SK-N-SH treated with all-trans-retinoic acid at 6 μM for 48 hours (cell line): ENCODE measurements around the gene CHML.

Experiments used
- OSR1 ChIP-seq: fragments of 250-450 bp; sonication (Bioruptor Pico); IDR thresholded peaks from 2 replicates; pipeline ENCODE4 v1.8.0; 2022; ENCODE audit warnings: moderate library complexity, mild to moderate bottlenecking, inconsistent platforms
- PPARA ChIP-seq: fragments of 250-450 bp; sonication (Bioruptor Pico); IDR thresholded peaks from 2 replicates; pipeline ENCODE4 v1.5.0; 2020; ENCODE audit warnings: mild to moderate bottlenecking, borderline replicate concordance
- RARB ChIP-seq: fragments of 250-450 bp; sonication (Bioruptor Pico); IDR thresholded peaks from 2 replicates; pipeline ENCODE4 v1.8.0; 2021; ENCODE audit warnings: mild to moderate bottlenecking, moderate library complexity
- SNAI2 ChIP-seq: fragments of 250-450 bp; sonication (Bioruptor Pico); IDR thresholded peaks from 2 replicates; pipeline ENCODE4 v1.5.0; 2020; ENCODE audit warnings: mild to moderate bottlenecking, moderate library complexity
- TOX ChIP-seq: fragments of 250-450 bp; sonication (Bioruptor Pico); IDR thresholded peaks from 2 replicates; pipeline ENCODE4 v1.8.0; 2021; ENCODE audit warnings: mild to moderate bottlenecking, moderate library complexity, borderline replicate concordance
- ZNF70 ChIP-seq: fragments of 450-650 bp; formaldehyde crosslinking; IDR thresholded peaks from 2 replicates; pipeline ENCODE4 v1.5.0; 2020; ENCODE audit warnings: mild to moderate bottlenecking, moderate library complexity

- no peak for TF ChIP-seq ZNF70 (CRISPR knock-in tag)
- no peak for TF ChIP-seq PPARA (CRISPR knock-in tag)
- TF ChIP-seq TOX (CRISPR knock-in tag) = no peak
- TF ChIP-seq OSR1 (CRISPR knock-in tag) = no peak
- TF ChIP-seq SNAI2 = no peak
- no peak for TF ChIP-seq RARB (CRISPR knock-in tag)
Measured at GRCh38 chr1:241635556-241636152, 4.5 kb downstream of the CHML start.
